CD4-positive, alpha-beta T cell treated with Interleukin-21 for 1 hour (primary cell): ENCODE results near the gene SH3RF1.

Experiments used
- DNase-seq: peaks from one replicate; pipeline ENCODE4 v3.0.0-alpha.2; 2020

Gene SH3RF1

GRCh38 chr4:169274033-169274432, 3.3 kb upstream of the SH3RF1 start:
- no peak for DNase-seq

- DNase-seq: no peak
Observed at GRCh38 chr4:169272265-169272886, 1.6 kb upstream of the SH3RF1 start.

GRCh38 chr4:169271692-169272007, 894 bp upstream of the SH3RF1 start:
- no peak for DNase-seq

- DNase-seq: no peak
Observed at GRCh38 chr4:169269916-169270809, 593 bp downstream of the SH3RF1 start.

GRCh38 chr4:169268951-169269760, 1.6 kb downstream of the SH3RF1 start:
- DNase-seq: no peak

GRCh38 chr4:169267070-169267469, 3.7 kb downstream of the SH3RF1 start:
- no peak for DNase-seq

- no peak for DNase-seq
Observed at GRCh38 chr4:169266661-169267060, 4.1 kb downstream of the SH3RF1 start.

- no peak for DNase-seq
Observed at GRCh38 chr4:169266081-169266480, 4.7 kb downstream of the SH3RF1 start.

GRCh38 chr4:169263791-169264392, 6.9 kb downstream of the SH3RF1 start:
- no peak for DNase-seq

GRCh38 chr4:169260217-169260866, 10.4 kb downstream of the SH3RF1 start:
- no peak for DNase-seq

GRCh38 chr4:169259271-169259670, 11.5 kb downstream of the SH3RF1 start:
- DNase-seq: no peak

GRCh38 chr4:169258141-169258540, 12.6 kb downstream of the SH3RF1 start:
- DNase-seq: no peak

GRCh38 chr4:169256856-169257761, 13.6 kb downstream of the SH3RF1 start:
- no peak for DNase-seq

- no peak for DNase-seq
Observed at GRCh38 chr4:169256101-169256612, 14.6 kb downstream of the SH3RF1 start.

GRCh38 chr4:169254546-169254983, 16.2 kb downstream of the SH3RF1 start:
- DNase-seq: no peak

- no peak for DNase-seq
Observed at GRCh38 chr4:169253904-169254303, 16.9 kb downstream of the SH3RF1 start.

GRCh38 chr4:169253113-169253671, 17.6 kb downstream of the SH3RF1 start:
- no peak for DNase-seq

- DNase-seq: no peak
Observed at GRCh38 chr4:169252339-169253112, 18.2 kb downstream of the SH3RF1 start.

GRCh38 chr4:169251291-169252235, 19.2 kb downstream of the SH3RF1 start:
- DNase-seq: no peak
